HFFc6 (cell line): ENCODE measurements around the gene MYOM3. TPM values are rescaled to one million over a fixed set of nuclear protein-coding genes. Genes with fewer than 3 reads are reported as not detected.

Experiments
- DNase-seq: peaks from one replicate; pipeline ENCODE4 v3.0.0-alpha.2; 2018
- H3K27ac Mint-ChIP-seq: 2 replicates; pipeline ENCODE4 v1.8.0; 2020; ENCODE audit warnings: mild to moderate bottlenecking, mixed read lengths
- H3K27me3 Mint-ChIP-seq: 2 replicates; pipeline ENCODE4 v1.8.0; 2021; ENCODE audit warnings: mild to moderate bottlenecking, moderate library complexity, mixed read lengths; ENCODE audit not compliant: insufficient read depth
- H3K36me3 Mint-ChIP-seq: 2 replicates; pipeline ENCODE4 v1.8.0; 2021; ENCODE audit warnings: low read depth, mixed read lengths
- H3K4me1 Mint-ChIP-seq: 2 replicates; pipeline ENCODE4 v1.8.0; 2020; ENCODE audit warnings: low read depth, mixed read lengths
- H3K4me3 Mint-ChIP-seq: 2 replicates; pipeline ENCODE4 v1.8.0; 2020; ENCODE audit warnings: mild to moderate bottlenecking, moderate library complexity, mixed read lengths
- H3K9me3 Mint-ChIP-seq: 2 replicates; pipeline ENCODE4 v1.8.0; 2020; ENCODE audit warnings: mild to moderate bottlenecking, mixed read lengths
- CTCF ChIP-seq: fragments of 200-600 bp; sonication (generic); IDR thresholded peaks from 2 replicates; pipeline ENCODE4 v1.5.0; 2021; ENCODE audit warnings: antibody characterized with exemption, mild to moderate bottlenecking
- total RNA-seq, 6 experiments: library from RNA; stranded (reverse); fragmentation: NEBNext Ultra II Directional; extraction: Animal tissue kit (Norgen Biotek cat#: 25700); gene quantifications; 2 replicates in 1 of 6; 3 replicates in 5 of 6; pipeline ENCODE4 v1.2.3, GENCODE V29; 2021

The MYOM3 gene
- total RNA-seq, 6 experiments from 2014 or later = 0.03 to 0.05 (median 0.05) TPM; not detected in 3

DNA sequence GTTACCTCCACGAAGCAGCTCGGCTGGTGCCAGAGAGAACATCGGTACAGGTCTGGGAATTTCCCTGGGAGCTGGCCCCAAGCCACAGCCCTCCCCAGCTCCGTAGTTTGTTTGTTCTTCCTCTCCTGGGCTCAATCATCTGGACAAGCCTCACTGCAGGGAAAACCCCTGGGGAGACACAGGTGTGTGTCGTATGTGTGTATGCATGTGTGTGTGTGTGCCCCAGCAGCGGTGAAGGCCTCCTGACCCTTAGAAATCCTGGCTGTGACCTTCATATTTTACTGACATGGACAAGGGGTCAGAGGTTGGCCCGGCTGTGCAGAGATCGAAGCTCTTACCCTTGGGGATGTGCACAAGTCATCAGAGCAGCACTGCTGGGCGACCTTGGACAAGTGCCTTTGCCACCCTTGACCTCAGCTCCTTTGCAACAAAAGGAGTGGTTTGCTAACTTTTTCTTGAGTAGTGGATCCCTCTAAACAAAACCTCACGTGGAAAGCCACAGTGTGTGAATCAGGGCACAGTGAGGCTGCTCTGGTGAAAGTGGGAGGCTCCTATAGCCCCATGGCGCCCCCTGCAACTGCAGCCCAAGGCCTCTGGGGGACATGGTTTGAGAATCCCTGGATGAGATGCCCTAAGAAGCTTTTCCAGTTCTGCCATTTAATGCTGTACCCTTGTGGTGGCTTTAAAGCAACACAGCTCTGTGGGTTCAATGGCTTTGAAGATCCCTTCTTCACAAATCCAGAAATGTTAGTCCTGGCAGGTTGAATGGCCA is 43.3 kb upstream of the MYOM3 start:
- Mint-ChIP-seq H3K4me1 (peaks cover 7% of the 10 kb centered on the region), H3K9me3 (no peaks in the 10 kb centered on the region), H3K27ac (no peak overlapping the region), H3K36me3 (no peaks in the 10 kb centered on the region), H3K27me3 (peaks cover 52% of the 10 kb centered on the region), H3K4me3 (no peak overlapping the region)
- peak; percentile 60 for TF ChIP-seq CTCF
- DNase-seq = no peak

DNA sequence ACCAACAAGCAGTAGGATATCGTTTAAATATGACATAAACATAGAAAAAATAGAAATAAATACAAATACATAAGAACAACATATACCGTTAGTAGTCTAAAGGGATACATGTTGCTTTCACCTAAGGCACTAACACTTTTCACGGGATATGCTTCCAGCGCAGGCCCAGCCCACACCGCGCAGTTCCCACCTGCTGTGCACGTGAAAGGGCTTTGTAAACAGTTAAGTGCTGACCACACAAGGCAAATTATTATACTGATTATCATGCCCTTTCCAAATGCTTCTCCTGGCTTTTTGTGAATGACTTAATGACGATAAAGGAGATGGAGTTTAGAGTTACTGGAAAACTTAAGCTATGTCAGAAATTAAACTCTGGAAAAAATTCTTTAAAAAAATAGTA is 42.3 kb upstream of the MYOM3 start:
- Mint-ChIP-seq H3K9me3 (no peaks in the 10 kb centered on the region), H3K4me1 (peaks cover 14% of the 10 kb centered on the region), H3K36me3 (no peaks in the 10 kb centered on the region), H3K27ac (no peak overlapping the region), H3K27me3 (peaks cover 58% of the 10 kb centered on the region), H3K4me3 (no peak overlapping the region)
- no peak for DNase-seq
- TF ChIP-seq CTCF = no peak

DNA sequence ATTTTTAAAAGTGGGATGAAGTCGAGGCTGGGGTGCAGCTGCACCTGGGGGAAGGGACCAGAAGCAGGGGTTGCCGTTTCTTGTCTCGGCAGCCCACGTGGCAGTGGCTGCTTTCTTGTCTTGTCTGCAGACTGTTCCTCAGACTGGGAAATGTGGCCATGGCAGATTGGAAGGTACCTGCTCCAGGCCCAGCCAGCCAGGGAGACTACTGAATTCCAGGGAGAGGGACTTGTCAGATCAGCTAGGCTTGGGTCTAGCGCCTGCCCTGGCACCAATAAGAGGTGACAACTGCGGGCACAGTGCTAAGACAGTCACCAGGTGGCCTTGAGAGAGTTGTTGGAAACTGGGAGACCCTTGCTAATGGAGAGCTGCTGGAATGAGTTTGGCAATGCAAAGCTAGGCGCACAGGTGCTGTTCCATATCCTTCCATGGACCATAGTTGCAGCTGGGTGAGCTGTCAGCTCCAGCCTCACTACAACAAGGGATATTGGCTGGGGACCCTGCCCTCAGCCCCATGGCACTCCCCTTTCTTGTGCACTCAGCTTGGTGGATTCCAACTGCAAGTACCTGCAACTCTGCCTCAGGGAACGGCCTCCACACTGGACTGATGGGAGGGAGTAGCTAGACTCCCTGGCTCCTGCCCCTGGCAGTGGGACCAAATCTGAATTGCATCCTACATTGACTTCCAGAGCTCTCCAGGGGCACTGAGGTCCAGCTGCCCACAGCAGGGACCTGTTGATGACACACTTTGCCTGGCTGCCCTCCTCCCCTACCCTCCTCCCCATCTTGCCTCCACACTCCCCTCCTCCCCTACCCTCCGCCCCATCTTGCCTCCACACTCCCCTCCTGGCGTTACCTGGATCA is 40.9 kb upstream of the MYOM3 start:
- no peak overlapping the region for H3K27ac Mint-ChIP-seq
- peaks cover 51% of the 10 kb centered on the region for H3K27me3 Mint-ChIP-seq
- no peak overlapping the region for H3K4me3 Mint-ChIP-seq
- no peaks in the 10 kb centered on the region for H3K9me3 Mint-ChIP-seq
- no peak for DNase-seq
- peaks cover 14% of the 10 kb centered on the region for H3K4me1 Mint-ChIP-seq
- TF ChIP-seq CTCF = no peak
- H3K36me3 Mint-ChIP-seq = no peaks in the 10 kb centered on the region

DNA sequence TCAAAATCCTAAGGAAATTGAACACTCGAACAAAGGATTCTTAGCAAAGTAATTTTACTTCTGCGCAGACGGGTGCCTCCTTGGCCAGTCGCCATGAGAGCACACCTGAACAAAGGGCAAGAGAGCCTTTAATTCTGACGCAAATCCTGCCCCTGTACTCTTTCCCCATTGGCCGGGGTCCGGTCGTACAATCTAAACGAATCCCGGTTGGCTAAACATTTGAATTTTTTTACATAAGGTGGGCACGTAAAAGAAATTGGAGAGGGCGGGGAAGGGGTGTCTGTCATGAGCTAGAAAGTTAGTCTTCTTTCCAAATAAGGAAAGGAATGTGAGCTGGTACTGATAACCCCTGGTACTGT is 39.2 kb upstream of the MYOM3 start:
- Mint-ChIP-seq H3K27me3 (peaks cover 60% of the 10 kb centered on the region), H3K9me3 (no peaks in the 10 kb centered on the region), H3K27ac (no peak overlapping the region), H3K4me3 (no peak overlapping the region), H3K36me3 (no peaks in the 10 kb centered on the region), H3K4me1 (peaks cover 14% of the 10 kb centered on the region)
- no peak for TF ChIP-seq CTCF
- DNase-seq = no peak

- Mint-ChIP-seq H3K27ac (no peak overlapping the region; the same call in 1 of the 2 replicates), H3K27me3 (peaks cover 66% of the 10 kb centered on the region), H3K4me3 (peak overlapping the region; percentile 77), H3K4me1 (peaks cover 14% of the 10 kb centered on the region), H3K9me3 (no peaks in the 10 kb centered on the region), H3K36me3 (no peaks in the 10 kb centered on the region)
- DNase-seq = peak; percentile 66
- peak; percentile 94 for TF ChIP-seq CTCF
Measured at GRCh38 chr1:24150234-24151174, 38.6 kb upstream of the MYOM3 start.
